Spinal cord (tissue), 10 donors: ENCODE data around the gene RBM24. TPM values are rescaled to one million over a fixed set of nuclear protein-coding genes. Genes with fewer than 3 reads are reported as not detected.
"Not testable (repeated sequence)": the region's sequence is repeated elsewhere in the genome, so short reads cannot be mapped to it uniquely, and the experiment has no call there.

Source experiments
- DNase-seq, 6 donors: peaks; one replicate each; pipeline versions ENCODE4 v3.0.0 to v3.0.0-alpha.2; 2013 to 2015; ENCODE audit warnings: low spot score in 6 of 6, low read depth in 4 of 6
- H3K27ac ChIP-seq: one replicate; pipeline ENCODE4 v1.5.1; 2013; ENCODE audit warnings: low read depth, low read length, control low read depth
- H3K27me3 ChIP-seq: one replicate; pipeline ENCODE4 v1.6.1; 2013; ENCODE audit warnings: low read length; ENCODE audit not compliant: control insufficient read depth, insufficient read depth
- H3K36me3 ChIP-seq: one replicate; pipeline ENCODE4 v1.6.1; 2013; ENCODE audit warnings: low read length; ENCODE audit not compliant: control insufficient read depth, insufficient read depth
- H3K4me1 ChIP-seq: one replicate; pipeline ENCODE4 v1.6.1; 2013; ENCODE audit warnings: low read length; ENCODE audit not compliant: control insufficient read depth, insufficient read depth
- H3K4me3 ChIP-seq: one replicate; pipeline ENCODE4 v1.5.1; 2013; ENCODE audit warnings: low read depth, low read length, control low read depth
- H3K9me3 ChIP-seq: one replicate; pipeline ENCODE4 v1.6.1; 2013; ENCODE audit warnings: low read length; ENCODE audit not compliant: control insufficient read depth, insufficient read depth
- WGBS: methylation state at CpG from one replicate; pipeline ENCODE4 v1.1.5; 2013; ENCODE audit warnings: missing lambda C conversion rate; ENCODE audit not compliant: insufficient coverage; 5-methylcytosine and 5-hydroxymethylcytosine counted together
- polyA plus RNA-seq, 2 donors: library from polyadenylated mRNA; unstranded; fragments of 120-200 nt; gene quantifications; one replicate each; pipeline ENCODE4 v1.2.1, GENCODE V29; 2013; ENCODE audit not compliant: insufficient read length in 2 of 2
- total RNA-seq, 2 donors: library from RNA; depleted of rRNA in 1 of 2; stranded (reverse); fragments of 120-200 nt in 1 of 2; fragments of >200 nt in 1 of 2; gene quantifications; one replicate each; pipeline versions ENCODE4 v1.2.3 to v1.2.4, GENCODE V29; 2013 to 2014
- donor health status: healthy.

Gene RBM24
- total and polyA plus RNA-seq, 4 donors = 2.8 to 3.5 (median 2.9) TPM

GRCh38 chr6:17299750-17300149, 18.6 kb downstream of the RBM24 start:
- Histone ChIP-seq H3K36me3 (no peaks in the 10 kb centered on the region), H3K9me3 (no peaks in the 10 kb centered on the region), H3K27ac (no peak overlapping the region), H3K4me3 (no peak overlapping the region), H3K27me3 (no peaks in the 10 kb centered on the region), H3K4me1 (no peaks in the 10 kb centered on the region)
- no peak for DNase-seq
- WGBS = 67% methylated on average over 1 of the region's 1 CpG

GRCh38 chr6:17300637-17301036, 19.5 kb downstream of the RBM24 start:
- H3K9me3 ChIP-seq = no peaks in the 10 kb centered on the region
- no peak overlapping the region for H3K27ac ChIP-seq
- no peak overlapping the region for H3K4me3 ChIP-seq
- DNase-seq = no peak
- H3K27me3 ChIP-seq = no peaks in the 10 kb centered on the region
- no peaks in the 10 kb centered on the region for H3K36me3 ChIP-seq
- 94% methylated on average over 3 of the region's 5 CpGs for WGBS
- no peaks in the 10 kb centered on the region for H3K4me1 ChIP-seq

- no peak overlapping the region for H3K27ac ChIP-seq
- no peaks in the 10 kb centered on the region for H3K4me1 ChIP-seq
- DNase-seq = no peak
- H3K27me3 ChIP-seq = no peaks in the 10 kb centered on the region
- no peaks in the 10 kb centered on the region for H3K36me3 ChIP-seq
- no CpG with 5 or more reads among the region's 2 CpGs for WGBS
- H3K9me3 ChIP-seq = no peaks in the 10 kb centered on the region
- H3K4me3 ChIP-seq = no peak overlapping the region
Observed at GRCh38 chr6:17303444-17303843, 22.3 kb downstream of the RBM24 start.

- H3K27ac ChIP-seq = no peak overlapping the region
- no peaks in the 10 kb centered on the region for H3K36me3 ChIP-seq
- H3K9me3 ChIP-seq = no peaks in the 10 kb centered on the region
- 33% methylated on average over 9 of the region's 10 CpGs for WGBS
- no peak overlapping the region for H3K4me3 ChIP-seq
- DNase-seq = peak in 1 of 6 donors; percentile 64
- no peaks in the 10 kb centered on the region for H3K4me1 ChIP-seq
- H3K27me3 ChIP-seq = no peaks in the 10 kb centered on the region
Observed at GRCh38 chr6:17305219-17306001, 24.2 kb downstream of the RBM24 start.

GRCh38 chr6:17311595-17312311, 30.6 kb downstream of the RBM24 start:
- 6% methylated on average over 3 of the region's 12 CpGs for WGBS
- H3K9me3 ChIP-seq = no peaks in the 10 kb centered on the region
- H3K36me3 ChIP-seq = no peaks in the 10 kb centered on the region
- DNase-seq = peak in 3 of 6 donors; percentile 6 to 61 (median 19)
- H3K4me3 ChIP-seq = no peak overlapping the region
- peaks cover 5% of the 10 kb centered on the region for H3K4me1 ChIP-seq
- no peak overlapping the region for H3K27ac ChIP-seq
- no peaks in the 10 kb centered on the region for H3K27me3 ChIP-seq

- DNase-seq, H3K27me3 ChIP-seq, H3K36me3 ChIP-seq, H3K9me3 ChIP-seq, H3K27ac ChIP-seq, H3K4me1 ChIP-seq, H3K4me3 ChIP-seq: not testable (repeated sequence)
- WGBS = 100% methylated on average over 3 of the region's 7 CpGs
Observed at GRCh38 chr6:17313238-17313637, 32.1 kb downstream of the RBM24 start.

- H3K36me3 ChIP-seq = no peaks in the 10 kb centered on the region
- no peak for DNase-seq
- 89% methylated on average over 3 of the region's 6 CpGs for WGBS
- H3K27me3 ChIP-seq = no peaks in the 10 kb centered on the region
- no peak overlapping the region for H3K4me3 ChIP-seq
- no peaks in the 10 kb centered on the region for H3K9me3 ChIP-seq
- H3K4me1 ChIP-seq = peaks cover 5% of the 10 kb centered on the region
- H3K27ac ChIP-seq = no peak overlapping the region
Observed at GRCh38 chr6:17313971-17314370, 32.8 kb downstream of the RBM24 start.

GRCh38 chr6:17315262-17315661, 34.1 kb downstream of the RBM24 start:
- WGBS = 97% methylated on average over 3 of the region's 3 CpGs
- H3K9me3 ChIP-seq = no peaks in the 10 kb centered on the region

GRCh38 chr6:17318435-17319165, 37.4 kb downstream of the RBM24 start:
- H3K4me1 ChIP-seq = no peaks in the 10 kb centered on the region
- H3K9me3 ChIP-seq = no peaks in the 10 kb centered on the region
- no peak for DNase-seq
- WGBS = 79% methylated on average over 5 of the region's 5 CpGs
- no peak overlapping the region for H3K4me3 ChIP-seq
- no peaks in the 10 kb centered on the region for H3K27me3 ChIP-seq
- no peaks in the 10 kb centered on the region for H3K36me3 ChIP-seq
- H3K27ac ChIP-seq = no peak overlapping the region

More at GRCh38 chr6:17315262-17315661, 34.1 kb downstream of the RBM24 start:
- Histone ChIP-seq H3K27ac (no peak overlapping the region), H3K36me3 (no peaks in the 10 kb centered on the region), H3K27me3 (no peaks in the 10 kb centered on the region), H3K4me1 (peaks cover 5% of the 10 kb centered on the region), H3K4me3 (no peak overlapping the region)
- no peak for DNase-seq
